IPS-11a (cell line): ENCODE results near the gene PLXNA4.

Experiments
- H3K4me3 ChIP-seq: one replicate; pipeline ENCODE4 v1.5.1; 2013; ENCODE audit warnings: low read depth, low read length, control low read depth

The PLXNA4 gene

DNA sequence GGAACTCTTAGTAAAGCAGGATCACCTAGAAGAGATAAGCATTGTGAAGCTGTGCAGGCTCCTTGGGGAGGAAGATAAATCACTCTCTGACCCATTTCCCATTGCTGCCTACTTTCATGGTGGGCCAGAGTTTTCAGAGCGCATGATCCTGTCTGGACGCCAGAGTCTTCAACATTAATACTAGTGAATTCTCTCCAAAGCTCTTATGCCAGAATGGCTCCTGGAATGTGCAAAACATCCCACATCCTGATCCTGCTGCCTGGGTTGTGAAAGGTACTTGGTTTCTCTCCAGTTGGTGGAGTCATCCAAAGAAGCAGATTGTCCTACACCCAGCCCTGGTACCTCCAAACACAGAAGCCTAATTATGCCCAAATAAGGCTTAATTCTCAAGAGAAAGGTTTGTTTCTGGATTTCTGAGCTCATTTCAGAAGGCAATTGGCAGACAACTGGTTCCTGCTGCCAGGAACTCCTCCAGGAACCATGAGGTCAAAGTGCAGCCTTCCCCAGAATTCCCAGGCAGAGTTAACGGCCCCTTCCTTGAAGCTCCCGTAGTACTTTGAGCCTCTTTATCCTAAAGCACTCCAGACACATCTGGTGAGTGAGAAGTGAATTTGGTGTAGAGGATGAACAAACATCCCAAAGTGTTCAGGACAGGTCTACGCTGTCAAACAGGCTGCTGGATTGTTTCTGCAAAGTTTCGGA lies 495.2 kb downstream of the PLXNA4 start:
- no peak overlapping the region for H3K4me3 ChIP-seq

DNA sequence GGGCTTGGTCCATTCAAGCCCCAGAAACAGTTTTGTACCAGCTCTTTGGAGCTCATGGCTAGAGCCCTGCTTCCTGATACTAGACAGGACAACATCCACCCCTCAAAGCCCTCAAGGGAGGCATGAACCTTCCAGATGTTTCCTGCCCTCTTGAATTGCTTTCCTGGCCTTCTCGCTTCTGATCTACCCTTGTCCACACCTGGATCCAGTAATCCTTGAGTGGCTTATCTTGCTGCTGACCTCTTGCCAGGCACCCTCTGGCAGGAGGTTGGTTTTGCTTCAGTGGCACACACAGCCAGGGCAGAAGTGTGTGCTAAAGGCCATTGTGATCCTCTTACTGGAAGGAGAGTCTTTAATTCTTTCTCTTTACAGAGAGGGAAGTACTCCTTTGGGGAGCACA lies 495.8 kb downstream of the PLXNA4 start:
- H3K4me3 ChIP-seq, result no peak overlapping the region

DNA sequence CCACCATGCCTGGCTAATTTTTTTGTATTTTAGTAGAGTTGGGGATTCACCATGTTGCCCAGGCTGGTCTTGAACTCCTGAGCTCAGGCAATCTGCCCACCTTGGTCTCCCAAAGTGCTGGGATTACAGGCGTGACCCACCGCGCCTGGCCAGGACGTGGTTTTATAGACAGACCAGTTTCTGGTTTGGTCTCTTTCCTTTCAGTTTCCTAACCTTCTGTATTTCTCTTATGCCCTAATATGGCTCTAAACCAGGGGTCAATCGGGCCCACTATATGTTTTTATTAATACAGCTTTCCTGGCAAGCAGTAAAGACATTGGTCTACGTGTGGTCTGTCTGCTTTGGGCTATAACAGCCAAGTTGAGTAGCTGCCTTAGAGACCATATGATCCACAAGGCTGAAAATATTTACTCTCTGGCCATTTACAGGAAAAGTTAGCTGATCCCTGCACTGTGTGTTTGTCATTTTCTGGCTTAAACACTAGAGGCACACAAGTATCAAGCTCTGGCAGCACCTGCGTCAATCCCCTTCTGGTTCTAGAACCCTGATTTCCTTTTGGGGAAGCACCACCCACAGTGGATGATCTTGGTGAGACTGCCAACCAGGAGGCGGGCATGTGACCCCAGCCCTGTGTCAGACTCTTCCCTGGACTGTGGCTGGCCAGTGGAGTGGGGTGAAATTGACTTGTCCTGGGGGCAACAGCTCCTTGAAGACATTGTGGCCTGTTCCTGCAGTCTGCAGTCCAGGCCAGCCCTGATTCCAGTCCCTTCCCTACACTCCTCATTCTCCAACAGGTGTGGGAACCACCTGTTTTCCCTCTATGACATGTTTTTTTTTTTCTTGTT lies 497.2 kb downstream of the PLXNA4 start:
- H3K4me3 ChIP-seq, result no peak overlapping the region

DNA sequence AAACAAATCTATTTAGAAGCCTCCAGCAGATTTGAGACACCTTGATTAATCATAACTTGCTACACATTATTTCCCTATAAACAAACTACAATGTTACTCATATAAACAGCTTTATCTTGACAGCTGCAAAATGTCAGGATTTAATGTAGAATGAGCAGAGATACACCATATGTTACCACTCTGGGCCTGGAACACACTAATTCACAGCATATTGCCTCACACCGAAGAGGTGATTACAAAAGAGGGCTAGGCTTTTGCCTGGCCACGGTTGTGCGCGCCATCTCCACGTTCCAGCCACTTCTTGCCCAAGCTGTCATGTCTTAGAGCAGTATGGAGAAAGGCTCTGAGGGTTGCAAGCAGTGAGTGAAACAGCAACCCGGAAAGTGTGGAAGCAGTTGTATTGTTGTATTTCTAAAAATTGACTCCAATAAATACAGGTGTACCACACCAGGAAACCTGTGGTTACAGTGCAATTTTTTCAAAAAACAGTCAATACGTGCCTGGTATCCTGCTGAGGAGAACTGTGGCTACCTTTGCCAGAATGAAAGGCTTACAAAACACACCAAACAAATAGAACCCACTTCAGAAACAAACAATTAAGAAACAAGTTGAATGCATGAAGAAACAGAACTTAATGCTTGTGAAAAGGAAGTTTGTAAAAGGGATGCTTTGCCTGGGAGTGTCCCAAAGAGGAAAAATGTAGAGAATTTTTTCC lies 498.1 kb downstream of the PLXNA4 start:
- no peak overlapping the region for H3K4me3 ChIP-seq

DNA sequence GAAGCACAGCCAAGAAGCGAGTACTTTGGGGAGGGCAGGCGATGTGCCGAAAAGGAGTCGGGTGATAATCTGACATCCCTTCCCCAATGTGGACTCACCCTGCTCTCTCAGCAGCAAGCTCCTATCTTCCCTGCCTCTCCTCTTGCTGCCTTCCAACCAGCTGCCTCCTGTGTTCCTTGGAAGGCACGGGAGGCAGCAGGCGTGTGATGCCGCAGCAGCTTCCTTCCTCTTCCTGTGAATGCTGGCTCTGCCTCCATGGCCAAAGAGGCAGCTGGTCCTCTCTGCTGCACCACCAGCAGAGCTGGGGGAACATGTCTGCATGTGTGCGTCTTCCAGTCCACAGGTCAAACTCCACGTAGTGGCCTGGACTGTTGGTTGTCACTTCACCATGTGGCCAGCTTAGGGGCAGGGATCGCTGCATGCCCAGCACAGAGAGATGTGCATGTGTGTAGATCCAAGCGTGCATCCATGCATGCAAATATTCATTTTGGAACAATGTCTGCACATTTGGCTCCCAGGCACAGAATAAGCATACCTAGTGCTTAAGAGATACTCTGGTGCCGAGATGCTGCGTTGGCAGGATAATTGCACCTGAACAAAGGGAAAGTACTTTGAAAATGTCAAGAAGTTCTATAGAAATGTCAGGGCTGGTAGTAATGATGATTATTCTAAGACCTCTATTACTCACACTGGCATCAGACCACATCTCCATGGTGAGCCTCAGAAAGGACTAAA lies 499.8 kb downstream of the PLXNA4 start:
- no peak overlapping the region for H3K4me3 ChIP-seq

DNA sequence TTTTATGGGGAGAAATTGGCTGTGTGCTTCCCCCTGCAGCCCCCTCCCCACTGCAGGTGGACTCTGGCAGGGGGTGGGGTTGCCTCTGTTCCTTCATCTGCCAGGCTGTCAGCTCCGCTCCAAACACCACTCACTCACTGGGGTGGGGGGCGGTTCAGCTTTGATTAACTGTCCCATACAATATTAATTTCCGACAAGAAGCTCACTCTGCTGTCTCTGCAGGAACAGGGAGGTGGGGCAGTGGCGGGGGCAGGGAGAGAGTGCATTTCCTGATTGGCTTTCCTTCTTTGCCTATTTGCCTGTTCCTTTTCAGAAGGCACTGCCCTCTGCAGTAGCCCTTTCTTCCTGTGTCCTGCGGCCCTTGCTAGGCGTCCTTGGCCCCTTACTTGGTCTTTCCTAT lies 500.8 kb downstream of the PLXNA4 start:
- H3K4me3 ChIP-seq, result no peak overlapping the region

DNA sequence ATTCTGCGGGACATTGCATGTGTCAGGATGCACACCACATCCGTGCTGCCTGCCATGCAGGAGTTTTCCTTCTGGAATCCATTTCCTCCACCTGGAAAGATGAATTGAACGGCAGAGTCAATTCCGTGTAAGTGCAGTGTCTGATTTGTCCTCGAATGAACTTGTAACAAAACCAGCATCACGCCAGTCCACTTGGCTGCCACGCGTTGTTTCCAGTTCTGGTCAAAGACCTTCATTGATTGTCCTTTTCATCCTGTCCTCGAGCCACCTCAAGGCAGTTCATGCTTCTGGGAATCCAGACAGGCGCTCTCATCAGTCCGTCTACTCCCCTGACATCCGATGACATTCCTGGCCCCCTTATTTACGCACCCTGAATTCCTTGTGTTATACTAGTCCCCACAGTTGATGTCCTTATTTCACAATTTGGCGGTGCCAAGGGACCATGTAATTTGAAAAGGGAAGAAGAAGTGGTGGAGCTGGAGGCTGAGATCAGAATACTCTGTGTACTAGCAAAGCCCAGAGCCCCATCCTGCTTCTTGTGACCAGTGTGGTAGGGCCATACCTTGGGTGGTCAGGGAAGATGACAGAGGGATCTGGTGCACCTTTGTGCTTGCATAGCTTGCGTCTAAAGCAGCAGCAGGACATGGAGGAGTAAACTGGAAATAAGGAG lies 502.2 kb downstream of the PLXNA4 start:
- no peak overlapping the region for H3K4me3 ChIP-seq
